ENCODE results near the gene TMEM204. TPM values are rescaled to one million over a fixed set of nuclear protein-coding genes. Genes with fewer than 3 reads are reported as not detected.

The TMEM204 gene
- polyA plus RNA-seq (2012; ENCODE audit: insufficient read length, low read depth): 24.7 TPM

GRCh38 chr16:1533443-1533951 lies at the start of gene TMEM204:
TMEM204 (plus strand) TSS chr16:1533666; CDS start chr16:1534276, 610 bp downstream.
- TF ChIP-seq TAF1 (IDR thresholded peaks at IDR 0.05; ENCODE audit: borderline replicate concordance, insufficient read depth, low read length): peak; percentile 90; the same call in 1 of the 2 replicates
- peak; percentile 82 for TF ChIP-seq POLR2AphosphoS5 (IDR thresholded peaks at IDR 0.05; ENCODE audit: low read depth, low read length)
- 0 out of 4 replicates have a peak, but pooled peaks of 1 of the 2 experiments have one; percentile 34 for TF ChIP-seq REST (IDR thresholded peaks at IDR 0.05; ENCODE audit: insufficient read depth in 1 of 2, low read depth in 2 of 2, low read length in 2 of 2)
- no peak for TF ChIP-seq SIN3A (IDR thresholded peaks at IDR 0.05; ENCODE audit: borderline replicate concordance, insufficient read depth, low read length)

- no peak for TF ChIP-seq SIN3A (IDR thresholded peaks at IDR 0.05; ENCODE audit: borderline replicate concordance, insufficient read depth, low read length)
- no peak for TF ChIP-seq TAF1 (IDR thresholded peaks at IDR 0.05; ENCODE audit: borderline replicate concordance, insufficient read depth, low read length)
- no peak for TF ChIP-seq POLR2AphosphoS5 (IDR thresholded peaks at IDR 0.05; ENCODE audit: low read depth, low read length)
- TF ChIP-seq FOXP2 (optimal IDR thresholded peaks at IDR 0.05; ENCODE audit: borderline replicate concordance, extremely low read depth, extremely low read length, insufficient read depth): no peak
- no peak for TF ChIP-seq REST (IDR thresholded peaks at IDR 0.05; ENCODE audit: insufficient read depth in 1 of 2, low read depth in 2 of 2, low read length in 2 of 2)
These were observed 47.5 kb upstream of the TMEM204 start for GRCh38 chr16:1485847-1486496.

GRCh38 chr16:1486551-1487390 lies 46.7 kb upstream of the TMEM204 start:
- TF ChIP-seq TAF1 (IDR thresholded peaks at IDR 0.05; ENCODE audit: borderline replicate concordance, insufficient read depth, low read length) (no peak), REST (IDR thresholded peaks at IDR 0.05; ENCODE audit: insufficient read depth in 1 of 2, low read depth in 2 of 2, low read length in 2 of 2) (no peak), FOXP2 (optimal IDR thresholded peaks at IDR 0.05; ENCODE audit: borderline replicate concordance, extremely low read depth, extremely low read length, insufficient read depth) (no peak), SIN3A (IDR thresholded peaks at IDR 0.05; ENCODE audit: borderline replicate concordance, insufficient read depth, low read length) (no peak), POLR2AphosphoS5 (IDR thresholded peaks at IDR 0.05; ENCODE audit: low read depth, low read length) (no peak)

GRCh38 chr16:1487395-1488053 lies 45.9 kb upstream of the TMEM204 start:
- no peak for TF ChIP-seq FOXP2 (optimal IDR thresholded peaks at IDR 0.05; ENCODE audit: borderline replicate concordance, extremely low read depth, extremely low read length, insufficient read depth)

GRCh38 chr16:1488054-1488601 lies 45.3 kb upstream of the TMEM204 start:
- TF ChIP-seq FOXP2 (optimal IDR thresholded peaks at IDR 0.05; ENCODE audit: borderline replicate concordance, extremely low read depth, extremely low read length, insufficient read depth) (no peak), SIN3A (IDR thresholded peaks at IDR 0.05; ENCODE audit: borderline replicate concordance, insufficient read depth, low read length) (no peak), REST (IDR thresholded peaks at IDR 0.05; ENCODE audit: insufficient read depth in 1 of 2, low read depth in 2 of 2, low read length in 2 of 2) (no peak), TAF1 (IDR thresholded peaks at IDR 0.05; ENCODE audit: borderline replicate concordance, insufficient read depth, low read length) (no peak), POLR2AphosphoS5 (IDR thresholded peaks at IDR 0.05; ENCODE audit: low read depth, low read length) (no peak)

Measured in PFSK-1 (cell line).